ENCODE results near the gene TIRAP.

- TF ChIP-seq CTCF (IDR thresholded peaks at IDR 0.05; ENCODE audit: control extremely low read depth in 1 of 3, insufficient read depth in 1 of 3, low read depth in 1 of 3, low read length in 3 of 3) (no peak), POLR2A (IDR thresholded peaks at IDR 0.05; ENCODE audit: control extremely low read depth in 1 of 2, low read depth in 2 of 2, low read length in 2 of 2) (no peak), JUN (IDR thresholded peaks at IDR 0.05; ENCODE audit: low read depth, low read length) (no peak)
Observed at GRCh38 chr11:126279191-126279590, 3.7 kb upstream of the TIRAP start.

All from H1 (cell line).